Kidney (tissue), 14 donors: Measurements from ENCODE around the gene STAU1. TPM values are rescaled to one million over a fixed set of nuclear protein-coding genes. Genes with fewer than 3 reads are reported as not detected.

Source experiments
- DNase-seq, 5 donors: peaks; one replicate each; pipeline ENCODE4 v3.0.0-alpha.2; 2013 to 2020
- FAIRE-seq: peaks from 2 replicates; lab custom pipeline; 2012; peaks lifted over from hg19 to GRCh38; lab: Jason Lieb, UNC
- H3K27ac ChIP-seq, 2 donors: one replicate each; pipeline ENCODE4 v1.7.0; 2013; ENCODE audit warnings: low read depth in 2 of 2, low read length in 2 of 2, inconsistent platforms in 1 of 2
- H3K27me3 ChIP-seq: one replicate; pipeline ENCODE4 v1.7.1; 2013; ENCODE audit warnings: low read length, inconsistent platforms; ENCODE audit not compliant: control insufficient read depth, insufficient read depth
- H3K36me3 ChIP-seq, 3 donors: one replicate each; pipeline versions ENCODE4 v1.7.0 to v1.7.1; 2013; ENCODE audit warnings: low read length in 3 of 3, control low read depth in 1 of 3, inconsistent platforms in 1 of 3; ENCODE audit not compliant: insufficient read depth in 3 of 3, control insufficient read depth in 2 of 3
- H3K4me1 ChIP-seq, 3 donors: one replicate each; pipeline versions ENCODE4 v1.7.0 to v1.7.1; 2013; ENCODE audit warnings: low read length in 3 of 3, inconsistent platforms in 1 of 3, low read depth in 1 of 3; ENCODE audit not compliant: control insufficient read depth in 2 of 3, insufficient read depth in 2 of 3
- H3K4me3 ChIP-seq, 3 donors: one replicate each; pipeline versions ENCODE4 v1.7.0 to v1.8.1; 2013; ENCODE audit warnings: low read length in 3 of 3, control low read depth in 1 of 3, inconsistent platforms in 1 of 3
- H3K9ac ChIP-seq, 3 donors: one replicate each; pipeline versions ENCODE4 v1.7.0 to v1.7.1; 2013; ENCODE audit warnings: low read length in 3 of 3, control low read depth in 1 of 3, inconsistent platforms in 1 of 3
- H3K9me3 ChIP-seq, 3 donors: one replicate each; pipeline versions ENCODE4 v1.7.0 to v1.7.1; 2013; ENCODE audit warnings: low read length in 3 of 3, control low read depth in 1 of 3, inconsistent platforms in 1 of 3; ENCODE audit not compliant: control insufficient read depth in 2 of 3, insufficient read depth in 1 of 3
- CTCF ChIP-seq: IDR thresholded peaks from 3 replicates; pipeline ENCODE4 v1.5.1; 2012; ENCODE audit warnings: mild to moderate bottlenecking, moderate library complexity, borderline replicate concordance; ENCODE audit not compliant: insufficient read depth; ENCODE audit errors: extremely low read depth
- intact Hi-C: fragments of 100-400 bp; cut with DNase I; formaldehyde crosslinking; loops from one replicate; pipeline ENCODE4 v1.11.1; 2022
- polyA plus RNA-seq: library from polyadenylated mRNA; stranded (reverse); fragments of 350-450 nt; fragmentation: Illumina TruSeq; extraction: RNeasy Lipid Tissue Mini Kit (QIAGEN cat#74804); gene quantifications from one replicate; pipeline ENCODE4 v1.2.3, GENCODE V29; 2014; ENCODE audit warnings: low read depth, low replicate concordance; ENCODE audit not compliant: insufficient read depth
- total RNA-seq: library from RNA; stranded (reverse); fragmentation: NEBNext Ultra II Directional; extraction: Animal tissue kit (Norgen Biotek cat#: 25700); gene quantifications from one replicate; pipeline ENCODE4 v1.2.1, GENCODE V29; 2021
- donor health status: control.
- donor health status: control.
- donor health status: control.
- donor health status: control.
- donor health status: control.
- donor health status: DM: yes; HTN: yes; CAD: no.
- donor health status: Normal renal cell carcinoma (clear cell type).

STAU1 gene
- total and polyA plus RNA-seq, 2 donors from 2014 or later = 53.3 to 85.4 TPM

- Histone ChIP-seq H3K4me1 (peaks cover 0 to 5% (median 4%) of the 10 kb centered on the region in 3 donors), H3K9me3 (no peaks in the 10 kb centered on the region), H3K9ac (no peak overlapping the region), H3K4me3 (no peak overlapping the region), H3K36me3 (no peaks in the 10 kb centered on the region), H3K27ac (no peak overlapping the region), H3K27me3 (no peaks in the 10 kb centered on the region)
- TF ChIP-seq CTCF = no peak
- FAIRE-seq (no peak), DNase-seq (no peak)
- intact Hi-C loops = loop anchor here (5.0 kb wide), 1 partner anchor 83 kb away; no protein-coding TSS in a partner anchor
These were observed 27.1 kb upstream of the STAU1 start for GRCh38 chr20:49215232-49215631.

GRCh38 chr20:49214571-49214970 lies 26.4 kb upstream of the STAU1 start:
- no peaks in the 10 kb centered on the region for H3K27me3 ChIP-seq
- FAIRE-seq (no peak), DNase-seq (no peak)
- H3K9ac ChIP-seq = no peak overlapping the region
- no peaks in the 10 kb centered on the region for H3K4me1 ChIP-seq
- H3K9me3 ChIP-seq = no peaks in the 10 kb centered on the region
- no peaks in the 10 kb centered on the region for H3K36me3 ChIP-seq
- no peak overlapping the region for H3K4me3 ChIP-seq
- no peak for TF ChIP-seq CTCF
- intact Hi-C loops = no loop called here
- no peak overlapping the region for H3K27ac ChIP-seq

GRCh38 chr20:49210757-49211110 lies 22.6 kb upstream of the STAU1 start:
- FAIRE-seq (no peak), DNase-seq (no peak)
- Histone ChIP-seq H3K9me3 (no peaks in the 10 kb centered on the region), H3K4me3 (no peak overlapping the region), H3K4me1 (no peaks in the 10 kb centered on the region), H3K27me3 (no peaks in the 10 kb centered on the region), H3K27ac (no peak overlapping the region), H3K9ac (no peak overlapping the region), H3K36me3 (no peaks in the 10 kb centered on the region)
- intact Hi-C loops = no loop called here
- TF ChIP-seq CTCF = no peak

- no peaks in the 10 kb centered on the region for H3K4me1 ChIP-seq
- intact Hi-C loops = no loop called here
- no peak for TF ChIP-seq CTCF
- H3K4me3 ChIP-seq = no peak overlapping the region
- H3K27me3 ChIP-seq = no peaks in the 10 kb centered on the region
- DNase-seq = no peak
- FAIRE-seq = no peak
- H3K9me3 ChIP-seq = no peaks in the 10 kb centered on the region
- H3K9ac ChIP-seq = no peak overlapping the region
- no peaks in the 10 kb centered on the region for H3K36me3 ChIP-seq
- no peak overlapping the region for H3K27ac ChIP-seq
These were observed 22.1 kb upstream of the STAU1 start for GRCh38 chr20:49210101-49210756.
